ENCODE results near the gene ARL4D. TPM values are rescaled to one million over a fixed set of nuclear protein-coding genes. Genes with fewer than 3 reads are reported as not detected.

Gene ARL4D
- total and polyA plus RNA-seq, 2 of the 8 experiments (the other 6 are each of a cell fraction or from before 2014, with no cell fraction given) = 8.4 to 9.2 TPM

- Histone ChIP-seq H4K20me1 (replicated peaks in 1 of 2; ENCODE audit: control insufficient read depth in 1 of 2, insufficient read depth in 2 of 2, low read length in 2 of 2) (no peaks in the 10 kb centered on the region), H3K36me3 (ENCODE audit: control insufficient read depth in 2 of 4, insufficient read depth in 4 of 4, low read length in 3 of 4) (0 out of 8 replicates have a peak, but pooled peaks cover 0 to 3% (median 0%) of the 10 kb centered on the region in 4 experiments), H3K23me2 (ENCODE audit: low read depth, low read length) (no peaks in the 10 kb centered on the region), H2BK12ac (ENCODE audit: low read depth, low read length) (no peak overlapping the region), H3K9ac (replicated peaks in 1 of 4; ENCODE audit: extremely low read depth in 1 of 4, low read depth in 3 of 4, low read length in 3 of 4) (no peak overlapping the region; a peak in 1 of 7 replicates), H3K14ac (ENCODE audit: insufficient read length) (no peak overlapping the region), H3K4me1 (replicated peaks in 1 of 4; ENCODE audit: control insufficient read depth in 3 of 4, insufficient read depth in 4 of 4, low read length in 3 of 4) (peaks cover 0 to 5% (median 3%) of the 10 kb centered on the region in 4 experiments; a peak in 3 of 7 replicates), H2BK5ac (ENCODE audit: low read depth, low read length) (no peak overlapping the region), H3K56ac (replicated peaks; ENCODE audit: insufficient read length, low read depth, low read length) (no peak overlapping the region), H3K23ac (ENCODE audit: insufficient read length) (no peak overlapping the region), H2AFZ (ENCODE audit: low read length) (no peak overlapping the region), H3K27me3 (replicated peaks in 1 of 4; ENCODE audit: control insufficient read depth in 3 of 4, extremely low read depth in 1 of 4, insufficient read depth in 3 of 4, low read length in 3 of 4) (peaks cover 0 to 17% (median 7%) of the 10 kb centered on the region in 4 experiments; a peak in 5 of 7 replicates), H2AK5ac (ENCODE audit: low read depth, low read length) (no peak overlapping the region), H3K79me2 (ENCODE audit: control insufficient read depth in 1 of 2, insufficient read depth in 2 of 2, low read length in 2 of 2) (no peaks in the 10 kb centered on the region), H3K27ac (ENCODE audit: low read depth, low read length) (no peak overlapping the region), H4K5ac (ENCODE audit: insufficient read length, low read depth, low read length) (no peak overlapping the region), H4K91ac (replicated peaks; ENCODE audit: insufficient read length, low read length) (no peak overlapping the region), H3K79me1 (ENCODE audit: low read depth, low read length) (no peaks in the 10 kb centered on the region), H3K4me3 (ENCODE audit: extremely low read depth in 1 of 4, insufficient read depth in 2 of 4, low read depth in 3 of 4, low read length in 4 of 4) (no peak overlapping the region), H3K9me3 (ENCODE audit: insufficient read depth in 2 of 2, low read depth in 1 of 2, low read length in 1 of 2) (peaks cover 5 to 6% of the 10 kb centered on the region in 2 experiments), H4K8ac (ENCODE audit: extremely low read depth, insufficient read depth, low read length) (no peak overlapping the region), H3K18ac (ENCODE audit: extremely low read depth, low read length) (no peak overlapping the region), H3K4ac (replicated peaks; ENCODE audit: insufficient read length, low read depth, low read length) (no peak overlapping the region), H2BK120ac (replicated peaks; ENCODE audit: low read depth, low read length) (no peak overlapping the region), H3K4me2 (ENCODE audit: insufficient read depth in 1 of 2, low read depth in 2 of 2, low read length in 2 of 2) (no peak overlapping the region), H2BK15ac (ENCODE audit: low read length) (no peak overlapping the region), H2BK20ac (ENCODE audit: low read length) (peak overlapping the region; percentile 55; the same call in 1 of the 2 replicates)
- FAIRE-seq (no peak), DNase-seq (ENCODE audit: low read depth in 1 of 2, low spot score in 2 of 2) (no peak)
- TF ChIP-seq CEBPB (IDR thresholded peaks at IDR 0.05; ENCODE audit: low read depth, low read length) = no peak
- TF ChIP-seq RXRA (IDR thresholded peaks at IDR 0.05; ENCODE audit: insufficient read depth, low read depth, low read length) = no peak
- no peak for TF ChIP-seq BCL11A (IDR thresholded peaks at IDR 0.05; ENCODE audit: low read depth in 2 of 2, low read length in 2 of 2)
- TF ChIP-seq ZNF274 (IDR thresholded peaks at IDR 0.05; ENCODE audit: borderline replicate concordance, extremely low read depth, low read length) = no peak
- TF ChIP-seq FOSL1 (IDR thresholded peaks at IDR 0.05; ENCODE audit: insufficient read depth, low read depth, low read length) = no peak
- no peak for TF ChIP-seq PHF8 (conservative IDR thresholded peaks at IDR 0.05; ENCODE audit: low read depth, low read length)
- TF ChIP-seq MAX (IDR thresholded peaks at IDR 0.05) = no peak
- no peak for TF ChIP-seq SIX5 (IDR thresholded peaks at IDR 0.05; ENCODE audit: low read depth, low read length)
- TF ChIP-seq NRF1 (IDR thresholded peaks at IDR 0.05; ENCODE audit: low read depth, low read length) = no peak
- no peak for TF ChIP-seq POLR2AphosphoS5 (IDR thresholded peaks at IDR 0.05; ENCODE audit: low read depth, low read length)
- no peak for TF ChIP-seq RNF2 (IDR thresholded peaks at IDR 0.05; ENCODE audit: borderline replicate concordance, low read depth, low read length, missing control alignments, poor library complexity, severe bottlenecking)
- POLR2A ChIA-PET (ENCODE audit: partially characterized antibody) = interaction anchor here (1.0 to 7.1 kb wide), 3 partner anchors 13 to 30 kb away, joined by 3 to 34 read pairs (median 4); no protein-coding TSS in a partner anchor
- CTCF ChIA-PET (ENCODE audit: partially characterized antibody) = interaction anchor here (0.8 to 2.8 kb wide), 5 partner anchors 15 to 130 kb away, joined by 3 to 19 read pairs (median 6); partner anchors contain the start of genes ARL4D and DHX8
- WGBS, 2 experiments (ENCODE audit: extremely low coverage in 1 of 2, insufficient coverage in 1 of 2, insufficient read length in 1 of 2, insufficient replicate concordance in 2 of 2, low coverage in 1 of 2, low lambda C conversion rate in 2 of 2, missing lambda C conversion rate in 1 of 2) = 85% methylated on average over 2 of the region's 2 CpGs; no CpG with 5 or more reads in 1 of the 2 experiments
These were observed 44.4 kb upstream of the ARL4D start for GRCh38 chr17:43354371-43354770.
